A375 (cell line): ENCODE results near the gene ASB6. TPM values are rescaled to one million over a fixed set of nuclear protein-coding genes. Genes with fewer than 3 reads are reported as not detected.

ENCODE experiments used
- total RNA-seq: library from RNA; depleted of rRNA; stranded (reverse); fragments of >200 nt; shearing (Covaris generic); gene quantifications from 2 replicates; pipeline ENCODE4 v1.2.3, GENCODE V29; 2014; rRNA removed

The ASB6 gene, protein sequence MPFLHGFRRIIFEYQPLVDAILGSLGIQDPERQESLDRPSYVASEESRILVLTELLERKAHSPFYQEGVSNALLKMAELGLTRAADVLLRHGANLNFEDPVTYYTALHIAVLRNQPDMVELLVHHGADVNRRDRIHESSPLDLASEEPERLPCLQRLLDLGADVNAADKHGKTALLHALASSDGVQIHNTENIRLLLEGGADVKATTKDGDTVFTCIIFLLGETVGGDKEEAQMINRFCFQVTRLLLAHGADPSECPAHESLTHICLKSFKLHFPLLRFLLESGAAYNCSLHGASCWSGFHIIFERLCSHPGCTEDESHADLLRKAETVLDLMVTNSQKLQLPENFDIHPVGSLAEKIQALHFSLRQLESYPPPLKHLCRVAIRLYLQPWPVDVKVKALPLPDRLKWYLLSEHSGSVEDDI
- 29.0 and 34.0 TPM in 2 replicates for total RNA-seq

DNA sequence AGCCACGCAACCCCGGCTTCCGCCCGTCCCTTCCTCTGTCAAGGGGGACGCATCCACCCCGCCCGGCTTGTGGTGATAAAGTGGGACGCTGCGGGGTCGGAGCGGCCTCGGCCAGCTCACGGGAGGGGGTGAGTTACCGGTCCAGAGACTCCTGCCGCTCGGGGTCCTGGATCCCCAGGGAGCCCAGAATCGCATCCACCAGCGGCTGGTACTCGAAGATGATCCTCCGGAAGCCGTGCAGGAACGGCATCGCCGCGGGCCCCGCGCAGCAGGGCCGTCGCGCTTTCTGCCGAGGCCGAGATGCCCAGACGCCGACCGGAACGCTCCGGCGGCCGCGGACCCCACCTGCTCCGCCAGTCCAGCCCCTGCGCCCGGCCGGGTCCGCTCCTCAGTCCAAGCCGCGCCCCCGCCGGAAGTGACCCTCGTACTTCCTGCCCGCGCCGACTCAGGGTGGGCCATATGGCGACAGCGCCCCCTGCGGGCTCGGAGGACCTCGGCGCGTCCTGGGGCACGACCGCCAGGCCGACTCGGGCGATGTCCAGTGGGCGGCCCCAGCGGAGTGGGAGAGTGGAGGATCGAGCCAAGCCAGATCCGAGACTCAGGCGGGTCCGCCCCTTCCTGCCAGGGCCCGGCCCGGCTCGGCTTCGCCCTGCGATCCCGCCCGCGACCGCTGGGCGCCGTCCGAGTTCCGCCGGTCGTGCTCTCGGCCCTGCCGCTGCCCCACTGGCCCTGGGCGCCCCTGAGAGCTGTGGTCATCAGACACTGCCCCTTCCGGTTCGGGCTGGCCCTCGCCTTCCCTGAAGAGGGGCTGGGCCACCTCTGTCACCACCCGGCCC is at the start of gene ASB6:
ASB6 (minus strand) TSS at position 402 of the 836 bp plus-strand sequence; CDS start at position 250, 152 bp downstream.

GRCh38 chr9:129665389-129665775 is 23.4 kb upstream of the ASB6 start, which contains the start of gene PRRX2:
PRRX2 (plus strand) TSS chr9:129665647; CDS start chr9:129665868, 221 bp downstream.

DNA sequence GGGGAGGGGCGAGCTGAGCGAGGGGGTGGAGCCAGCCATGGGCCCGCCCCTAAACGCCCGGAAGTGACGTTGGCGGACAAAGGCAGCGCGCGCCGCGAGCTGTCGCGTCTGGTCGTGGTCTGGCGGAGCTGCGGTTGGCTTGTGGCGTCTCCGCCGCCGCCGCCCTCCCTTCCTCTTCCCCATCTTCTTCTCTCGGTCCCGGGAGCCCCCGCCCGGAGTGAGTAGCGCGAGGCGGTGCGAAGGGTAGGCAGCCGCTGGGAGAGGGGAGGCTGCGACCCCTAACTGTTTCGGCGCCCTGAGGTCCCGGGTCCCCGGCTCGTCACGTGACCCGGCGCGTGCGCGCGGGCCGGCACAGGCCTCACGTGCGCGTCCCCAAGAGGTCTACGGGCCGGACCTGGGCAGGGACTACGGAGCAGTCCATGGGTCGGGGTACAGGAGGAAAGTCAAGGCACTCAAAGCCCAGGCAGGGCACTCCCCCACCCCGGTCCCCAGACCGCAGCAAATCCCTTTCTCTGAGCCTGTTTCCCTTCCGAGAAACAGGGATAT is 15.8 kb downstream of the ASB6 start, which contains the start of gene NTMT1:
NTMT1 (plus strand) TSS at position 85 of the 546 bp plus-strand sequence. CDS start 6,541 bp downstream, outside the sequence.

GRCh38 chr9:129620669-129621295 is 21.2 kb downstream of the ASB6 start, which contains the start of gene C9orf50:
C9orf50 (minus strand) TSS chr9:129621101; CDS start chr9:129620574, 527 bp downstream.

Other genes starting within 250 kb of the ASB6 start
- 0.34 and 0.56 TPM in 2 replicates for gene C9orf50, start 21.1 kb downstream of the ASB6 start, total RNA-seq
- 59.9 and 71.1 TPM in 2 replicates for gene NTMT1, start 16.0 kb downstream of the ASB6 start, total RNA-seq
- gene PRRX2, start 23.5 kb upstream of the ASB6 start, total RNA-seq = 0.69 TPM in 1 of 2 replicates, not detected in the other
- 20.8 and 27.2 TPM in 2 replicates for gene PTGES, start 110.9 kb upstream of the ASB6 start, total RNA-seq
- gene TOR1B, start 161.0 kb upstream of the ASB6 start, total RNA-seq = 23.6 and 30.3 TPM in 2 replicates
- gene TOR1A, start 182.0 kb upstream of the ASB6 start, total RNA-seq = 50.8 and 53.3 TPM in 2 replicates
- gene C9orf78, start 193.1 kb upstream of the ASB6 start, total RNA-seq = 61.0 and 71.9 TPM in 2 replicates
- 17.0 and 20.4 TPM in 2 replicates for gene USP20, start 193.3 kb upstream of the ASB6 start, total RNA-seq